HepG2 (cell line): ENCODE measurements around the gene HJURP. TPM values are rescaled to one million over a fixed set of nuclear protein-coding genes. Genes with fewer than 3 reads are reported as not detected.

Experiments
- ATAC-seq: fragments of 200-7000 bp; cut with Tn5 transposase; 3 replicates; pipeline ENCODE4 v1.9.1; 2020; ENCODE audit warnings: mild to moderate bottlenecking, moderate library complexity
- BruUV-seq: library from RNA; stranded (reverse); fragments of 400-500 nt; replicated peaks from 2 replicates; lab custom pipeline; 2021; lab: Mats Ljungman, UMichigan
- CTCF ChIA-PET: fragments of 300-600 bp; formaldehyde crosslinking; extraction: SDS; loops from one replicate; lab custom pipeline; 2021; ENCODE audit warnings: low total read pairs, inconsistent platforms, low intra/inter-chr PET ratio; lab: Yijun Ruan, JAX
- POLR2A ChIA-PET: fragments of 350-600 bp; sonication (Branson Sonifier 250); formaldehyde crosslinking; loops from one replicate; lab custom pipeline; 2020; ENCODE audit warnings: antibody characterized with exemption, inconsistent platforms; lab: Yijun Ruan, JAX
- DNase-seq: peaks from one replicate; pipeline ENCODE4 v3.0.0-alpha.2; 2015; ENCODE audit warnings: low spot score
- FAIRE-seq: peaks from 3 replicates; lab custom pipeline; 2011; peaks lifted over from hg19 to GRCh38; lab: Jason Lieb, UNC
- H2AFZ ChIP-seq: one replicate; pipeline ENCODE4 v1.6.1; 2011; ENCODE audit warnings: low read length, inconsistent platforms
- H3K27ac ChIP-seq: fragments of 300-600 bp; 3 replicates; pipeline ENCODE4 v1.8.0; 2011; ENCODE audit warnings: mixed run types, mild to moderate bottlenecking, mixed read lengths, low read length, inconsistent platforms; ENCODE audit not compliant: insufficient read depth; ENCODE audit errors: extremely low read length
- H3K27me3 ChIP-seq, 2 experiments: fragments of 200-600 bp in 1 of 2; 2 replicates in 1 of 2; 3 replicates in 1 of 2; pipeline versions ENCODE4 v1.6.0 to v1.8.0; 2011; ENCODE audit warnings: low read length in 2 of 2, mild to moderate bottlenecking in 2 of 2, moderate library complexity in 2 of 2, inconsistent platforms in 1 of 2; ENCODE audit not compliant: insufficient read depth in 2 of 2, control insufficient read depth in 1 of 2
- H3K36me3 ChIP-seq, 2 experiments: fragments of 200-600 bp in 1 of 2; replicated peaks in 1 of 2; 2 replicates in 1 of 2; 3 replicates in 1 of 2; pipeline versions ENCODE4 v1.5.1 to v1.8.0; 2011; ENCODE audit warnings: low read length in 2 of 2, inconsistent platforms in 1 of 2; ENCODE audit not compliant: insufficient read depth in 2 of 2, control insufficient read depth in 1 of 2
- H3K4me1 ChIP-seq: 2 replicates; pipeline ENCODE4 v1.5.1; 2012; ENCODE audit warnings: low read length, inconsistent platforms; ENCODE audit not compliant: insufficient read depth
- H3K4me2 ChIP-seq: 2 replicates; pipeline ENCODE4 v1.6.0; 2011; ENCODE audit warnings: low read depth, low read length, inconsistent platforms
- H3K4me3 ChIP-seq, 3 experiments: fragments of 200-600 bp in 1 of 3; sonication (generic), shearing (Covaris generic) in 1 of 3; replicated peaks in 1 of 3; 2 replicates each; pipeline ENCODE4 v1.5.1; 2011 to 2016; ENCODE audit warnings: low read length in 3 of 3, inconsistent platforms in 2 of 3, low read depth in 2 of 3, mild to moderate bottlenecking in 2 of 3, control low read depth in 1 of 3, mixed read lengths in 1 of 3; ENCODE audit not compliant: insufficient read depth in 1 of 3
- H3K79me2 ChIP-seq: one replicate; pipeline ENCODE4 v1.6.1; 2011; ENCODE audit warnings: low read length, inconsistent platforms; ENCODE audit not compliant: insufficient read depth
- H3K9ac ChIP-seq: 2 replicates; pipeline ENCODE4 v1.6.0; 2011; ENCODE audit warnings: mild to moderate bottlenecking, low read depth, low read length, inconsistent platforms; ENCODE audit not compliant: insufficient read depth
- H3K9me3 ChIP-seq: 2 replicates; pipeline ENCODE4 v1.5.1; 2012; ENCODE audit warnings: mild to moderate bottlenecking, low read length
- H4K20me1 ChIP-seq: 2 replicates; pipeline ENCODE4 v1.6.0; 2011; ENCODE audit warnings: inconsistent platforms, mild to moderate bottlenecking, low read length, moderate library complexity; ENCODE audit not compliant: insufficient read depth
- ATF1 ChIP-seq: IDR thresholded peaks from 2 replicates; pipeline ENCODE4 v1.6.1; 2016; ENCODE audit warnings: mild to moderate bottlenecking, control low read depth
- GZF1 ChIP-seq: sonication (generic); formaldehyde crosslinking; IDR thresholded peaks from 2 replicates; pipeline ENCODE4 v1.5.1; 2020; ENCODE audit warnings: mild to moderate bottlenecking, missing genetic modification reagents
- KDM1A ChIP-seq: IDR thresholded peaks from 2 replicates; pipeline ENCODE4 v1.6.1; 2016; ENCODE audit warnings: missing compliant biosample characterization
- MYC ChIP-seq: sonication (generic); formaldehyde crosslinking; IDR thresholded peaks from 2 replicates; pipeline ENCODE4 v1.9.0; 2021; ENCODE audit warnings: missing genetic modification reagents, borderline replicate concordance
- NFRKB ChIP-seq: fragments of 450-650 bp; IDR thresholded peaks from 2 replicates; pipeline ENCODE4 v1.6.1; 2017
- PRPF4 ChIP-seq: fragments of 200-400 bp; formaldehyde crosslinking; IDR thresholded peaks from 2 replicates; pipeline ENCODE4 v1.6.1; 2016; ENCODE audit warnings: low read length, low read depth; ENCODE audit not compliant: poor library complexity, severe bottlenecking
- RARG ChIP-seq: sonication (generic); formaldehyde crosslinking; IDR thresholded peaks from 2 replicates; pipeline ENCODE4 v1.4.0; 2020; ENCODE audit warnings: low read depth, mild to moderate bottlenecking, missing genetic modification reagents
- SP4 ChIP-seq: sonication (generic); formaldehyde crosslinking; IDR thresholded peaks from 2 replicates; pipeline ENCODE4 v1.8.1; 2023; ENCODE audit warnings: mild to moderate bottlenecking, missing genetic modification reagents
- TAF1 ChIP-seq: sonication (generic); formaldehyde crosslinking; IDR thresholded peaks from 2 replicates; pipeline ENCODE4 v1.4.0; 2020; ENCODE audit warnings: missing genetic modification reagents
- TSC22D2 ChIP-seq: sonication (generic); formaldehyde crosslinking; IDR thresholded peaks from 2 replicates; pipeline ENCODE4 v1.5.1; 2020; ENCODE audit warnings: missing genetic modification reagents, mild to moderate bottlenecking, borderline replicate concordance
- ZNF260 ChIP-seq: sonication (generic); formaldehyde crosslinking; IDR thresholded peaks from 2 replicates; pipeline ENCODE4 v1.4.0; 2020; ENCODE audit warnings: missing genetic modification reagents, low read depth, mild to moderate bottlenecking, borderline replicate concordance
- ZNF414 ChIP-seq: sonication (generic); formaldehyde crosslinking; IDR thresholded peaks from 2 replicates; pipeline ENCODE4 v1.5.0; 2020; ENCODE audit warnings: missing genetic modification reagents
- WGBS: methylation state at CpG from one replicate; pipeline ENCODE4 v1.1.6; 2017; ENCODE audit warnings: low lambda C conversion rate; 5-methylcytosine and 5-hydroxymethylcytosine counted together
- in situ Hi-C: cut with HindIII; loops from 2 replicates; pipeline ENCODE4 v1.10.0; 2017; ENCODE audit warnings: low pct_unique_long_range_greater_than_20kb; ENCODE audit not compliant: extremely low pct_ligation_motif_present
- intact Hi-C: fragments of 100-400 bp; cut with micrococcal nuclease; formaldehyde crosslinking; loops from one replicate; pipeline ENCODE4 v1.10.0; 2022; ENCODE audit not compliant: unreplicated experiment
- polyA plus RNA-seq, 8 experiments: library from polyadenylated mRNA; depleted of rRNA in 3 of 8; stranded (reverse) in 7 of 8; unstranded in 1 of 8; fragments of >200 nt; fragmentation: Illumina TruSeq in 4 of 8; extraction: Trizol in 4 of 8; gene quantifications; 2 replicates each; pipeline versions ENCODE4 v1.2.1 to v1.2.3, GENCODE V29; 2011 to 2016; ENCODE audit warnings: low read depth in 4 of 8, missing spikeins in 1 of 8, mixed read lengths in 1 of 8; ENCODE audit not compliant: insufficient read depth in 1 of 8
- total RNA-seq, 5 experiments: library from RNA; depleted of rRNA; stranded (reverse); fragments of >200 nt; fragmentation: Illumina TruSeq; extraction: Trizol; gene quantifications; 2 replicates each; pipeline ENCODE4 v1.2.3, GENCODE V29; 2016; ENCODE audit warnings: low read depth in 1 of 5
- TF ChIP-seq, protein P1 (sequence below): sonication (generic); formaldehyde crosslinking; conservative IDR thresholded peaks from 2 replicates; pipeline ENCODE4 v1.4.0; 2020; ENCODE audit warnings: missing genetic modification reagents
- TF ChIP-seq, protein P2 (sequence below): IDR thresholded peaks from 2 replicates; pipeline ENCODE4 v1.6.1; 2016; ENCODE audit warnings: low read depth, borderline replicate concordance

HJURP gene
- total and polyA plus RNA-seq, 2 of the 13 experiments (the other 11 are each of a cell fraction or from before 2014, with no cell fraction given): 36.3 to 43.9 TPM

- in situ Hi-C loops: loop anchor here (25.0 kb wide), 1 partner anchor 524 kb away; the partner anchor contains the start of gene SAG
- H3K27me3 ChIP-seq: no peaks in the 10 kb centered on the region
- ChIA-PET CTCF (no interaction called here), POLR2A (no interaction called here)
- TF ChIP-seq PRPF4 (no peak), ATF1 (CRISPR knock-in tag) (no peak), RARG (CRISPR knock-in tag) (no peak), GZF1 (no peak), TSC22D2 (CRISPR knock-in tag) (no peak), SP4 (no peak), ZNF260 (no peak), KDM1A (CRISPR knock-in tag) (no peak), TAF1 (no peak), NFRKB (no peak), ZNF414 (no peak), MYC (CRISPR knock-in tag) (no peak)
- TF ChIP-seq, protein P1, sequence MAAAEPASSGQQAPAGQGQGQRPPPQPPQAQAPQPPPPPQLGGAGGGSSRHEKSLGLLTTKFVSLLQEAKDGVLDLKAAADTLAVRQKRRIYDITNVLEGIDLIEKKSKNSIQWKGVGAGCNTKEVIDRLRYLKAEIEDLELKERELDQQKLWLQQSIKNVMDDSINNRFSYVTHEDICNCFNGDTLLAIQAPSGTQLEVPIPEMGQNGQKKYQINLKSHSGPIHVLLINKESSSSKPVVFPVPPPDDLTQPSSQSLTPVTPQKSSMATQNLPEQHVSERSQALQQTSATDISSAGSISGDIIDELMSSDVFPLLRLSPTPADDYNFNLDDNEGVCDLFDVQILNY (CRISPR knock-in tag): no peak
- TF ChIP-seq, protein P2, sequence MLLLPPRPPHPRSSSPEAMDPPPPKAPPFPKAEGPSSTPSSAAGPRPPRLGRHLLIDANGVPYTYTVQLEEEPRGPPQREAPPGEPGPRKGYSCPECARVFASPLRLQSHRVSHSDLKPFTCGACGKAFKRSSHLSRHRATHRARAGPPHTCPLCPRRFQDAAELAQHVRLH: no peak
- no peak for DNase-seq
- H3K79me2 ChIP-seq: peaks cover 40% of the 10 kb centered on the region
- H3K9ac ChIP-seq: no peak overlapping the region
- H3K4me3 ChIP-seq: no peak overlapping the region
- no peak overlapping the region for H3K27ac ChIP-seq
- H3K4me1 ChIP-seq: peaks cover 22% of the 10 kb centered on the region; the same call in 1 of the 2 replicates
- intact Hi-C loops: loop anchor here (10.0 kb wide), 1 partner anchor 392 kb away; no protein-coding TSS in a partner anchor
- H3K4me2 ChIP-seq: no peak overlapping the region
- no peaks in the 10 kb centered on the region for H3K9me3 ChIP-seq
- ATAC-seq: no peak
- H3K36me3 ChIP-seq: peaks cover 43 to 65% of the 10 kb centered on the region in 2 experiments
- WGBS: 99% methylated on average over 7 of the region's 7 CpGs
- H2AFZ ChIP-seq: no peak overlapping the region
- H4K20me1 ChIP-seq: peaks cover 16% of the 10 kb centered on the region; the same call in 1 of the 2 replicates
- BruUV-seq: no TSS peak
- no peak for FAIRE-seq
These were observed 18.0 kb downstream of the HJURP start for GRCh38 chr2:233836359-233836758.
